D721Med (cell line): Measurements from ENCODE around the gene ADIPOR1.

Experiments used
- DNase-seq: peaks from one replicate; pipeline ENCODE4 v3.0.0; 2011; ENCODE audit warnings: low spot score; ENCODE audit not compliant: insufficient read length
- FAIRE-seq: peaks from 2 replicates; lab custom pipeline; 2011; peaks lifted over from hg19 to GRCh38; lab: Jason Lieb, UNC
- CTCF ChIP-seq: IDR thresholded peaks from 2 replicates; pipeline ENCODE4 v1.5.1; 2012; ENCODE audit warnings: mild to moderate bottlenecking, control low read depth; ENCODE audit not compliant: insufficient read depth; ENCODE audit errors: missing control alignments

The ADIPOR1 gene

GRCh38 chr1:202892501-202892900 lies 65.6 kb downstream of the ADIPOR1 start:
- no peak for TF ChIP-seq CTCF
- no peak for DNase-seq
- FAIRE-seq, result no peak
